Measurements from ENCODE around the gene BID.

The BID gene

GRCh38 chr22:17725500-17725796 lies 48.8 kb downstream of the BID start:
- no peak for ATAC-seq (ENCODE audit: insufficient read depth, low read depth)
- no peaks in the 10 kb centered on the region for H3K27me3 ChIP-seq (ENCODE audit: insufficient read depth, low read length, poor library complexity)
- TF ChIP-seq CTCF (IDR thresholded peaks at IDR 0.05; ENCODE audit: borderline replicate concordance, extremely low read depth, low read length, poor library complexity, severe bottlenecking): no peak
- DNase-seq: no peak
- no peak overlapping the region for H2AFZ ChIP-seq (ENCODE audit: low read depth, low read length)
- peaks cover 9% of the 10 kb centered on the region; the same call in 1 of the 2 replicates for H4K20me1 ChIP-seq (ENCODE audit: insufficient read depth, low read length)
- peaks cover 32% of the 10 kb centered on the region for H3K36me3 ChIP-seq (ENCODE audit: insufficient read depth, low read length)
- H3K27ac ChIP-seq (ENCODE audit: low read length): no peak overlapping the region
- peaks cover 19% of the 10 kb centered on the region; the same call in 1 of the 2 replicates for H3K79me2 ChIP-seq (ENCODE audit: insufficient read depth, low read length)
- H3K4me1 ChIP-seq (ENCODE audit: insufficient read depth, low read length): peaks cover 30% of the 10 kb centered on the region
- H3K9me3 ChIP-seq (ENCODE audit: insufficient read depth, low read length, severe bottlenecking): no peaks in the 10 kb centered on the region
- H3K4me3 ChIP-seq (ENCODE audit: low read depth in 1 of 2, low read length in 2 of 2): no peak overlapping the region
- H3K9ac ChIP-seq (ENCODE audit: low read depth, low read length): no peak overlapping the region
- H3K4me2 ChIP-seq (ENCODE audit: insufficient read depth, low read length): no peak overlapping the region

- H3K27ac ChIP-seq (ENCODE audit: low read length): no peak overlapping the region
- peaks cover 30% of the 10 kb centered on the region for H3K4me1 ChIP-seq (ENCODE audit: insufficient read depth, low read length)
- peaks cover 27% of the 10 kb centered on the region for H3K36me3 ChIP-seq (ENCODE audit: insufficient read depth, low read length)
- peaks cover 9% of the 10 kb centered on the region; the same call in 1 of the 2 replicates for H4K20me1 ChIP-seq (ENCODE audit: insufficient read depth, low read length)
- no peak for TF ChIP-seq CTCF (IDR thresholded peaks at IDR 0.05; ENCODE audit: borderline replicate concordance, extremely low read depth, low read length, poor library complexity, severe bottlenecking)
- no peak for TF ChIP-seq EZH2 (IDR thresholded peaks at IDR 0.05; ENCODE audit: borderline replicate concordance, low read depth, low read length, severe bottlenecking)
- no peak overlapping the region for H3K4me3 ChIP-seq (ENCODE audit: low read depth in 1 of 2, low read length in 2 of 2)
- no peaks in the 10 kb centered on the region for H3K9me3 ChIP-seq (ENCODE audit: insufficient read depth, low read length, severe bottlenecking)
- H3K79me2 ChIP-seq (ENCODE audit: insufficient read depth, low read length): peaks cover 20% of the 10 kb centered on the region; the same call in 1 of the 2 replicates
- no peaks in the 10 kb centered on the region for H3K27me3 ChIP-seq (ENCODE audit: insufficient read depth, low read length, poor library complexity)
- ATAC-seq (ENCODE audit: insufficient read depth, low read depth): no peak
- H3K9ac ChIP-seq (ENCODE audit: low read depth, low read length): no peak overlapping the region
- no peak overlapping the region for H2AFZ ChIP-seq (ENCODE audit: low read depth, low read length)
- no peak overlapping the region for H3K4me2 ChIP-seq (ENCODE audit: insufficient read depth, low read length)
- DNase-seq: no peak
Measured at GRCh38 chr22:17724678-17725499, 49.4 kb downstream of the BID start.

- Histone ChIP-seq H4K20me1 (ENCODE audit: insufficient read depth, low read length) (peaks cover 9% of the 10 kb centered on the region; the same call in 1 of the 2 replicates), H3K79me2 (ENCODE audit: insufficient read depth, low read length) (peaks cover 22% of the 10 kb centered on the region; the same call in 1 of the 2 replicates), H3K4me3 (ENCODE audit: low read depth in 1 of 2, low read length in 2 of 2) (no peak overlapping the region), H3K4me1 (ENCODE audit: insufficient read depth, low read length) (peaks cover 30% of the 10 kb centered on the region), H2AFZ (ENCODE audit: low read depth, low read length) (no peak overlapping the region), H3K9me3 (ENCODE audit: insufficient read depth, low read length, severe bottlenecking) (no peaks in the 10 kb centered on the region), H3K27ac (ENCODE audit: low read length) (no peak overlapping the region), H3K27me3 (ENCODE audit: insufficient read depth, low read length, poor library complexity) (no peaks in the 10 kb centered on the region), H3K36me3 (ENCODE audit: insufficient read depth, low read length) (peaks cover 20% of the 10 kb centered on the region), H3K4me2 (ENCODE audit: insufficient read depth, low read length) (no peak overlapping the region), H3K9ac (ENCODE audit: low read depth, low read length) (no peak overlapping the region)
- no peak for TF ChIP-seq CTCF (IDR thresholded peaks at IDR 0.05; ENCODE audit: borderline replicate concordance, extremely low read depth, low read length, poor library complexity, severe bottlenecking)
- no peak for TF ChIP-seq EZH2 (IDR thresholded peaks at IDR 0.05; ENCODE audit: borderline replicate concordance, low read depth, low read length, severe bottlenecking)
- no peak for DNase-seq
- ATAC-seq (ENCODE audit: insufficient read depth, low read depth): no peak
Measured at GRCh38 chr22:17724241-17724640, 50.0 kb downstream of the BID start.
